Measurements from ENCODE around the gene SKIL.

- TF ChIP-seq CTCF (IDR thresholded peaks at IDR 0.05) (no peak), POLR2A (IDR thresholded peaks at IDR 0.05) (no peak)
Observed at GRCh38 chr3:170423001-170423615, 65.6 kb downstream of the SKIL start.
